Stomach smooth muscle (tissue), 2 donors: ENCODE measurements around the gene ZDHHC12.

Experiments used
- H3K27ac ChIP-seq: one replicate; pipeline ENCODE4 v1.7.0; 2013; ENCODE audit warnings: mild to moderate bottlenecking, low read length, inconsistent platforms
- H3K27me3 ChIP-seq, 2 donors: one replicate each; pipeline ENCODE4 v1.7.0; 2013; ENCODE audit warnings: low read length in 2 of 2; ENCODE audit not compliant: insufficient read depth in 2 of 2, control insufficient read depth in 1 of 2
- H3K36me3 ChIP-seq, 2 donors: one replicate each; pipeline ENCODE4 v1.7.0; 2013; ENCODE audit warnings: low read length in 2 of 2; ENCODE audit not compliant: control insufficient read depth in 2 of 2, insufficient read depth in 2 of 2
- H3K4me1 ChIP-seq: one replicate; pipeline ENCODE4 v1.7.0; 2013; ENCODE audit warnings: low read length; ENCODE audit not compliant: control insufficient read depth, insufficient read depth
- H3K4me3 ChIP-seq, 2 donors: one replicate each; pipeline ENCODE4 v1.7.0; 2013; ENCODE audit warnings: low read length in 2 of 2
- H3K9ac ChIP-seq, 2 donors: one replicate each; pipeline ENCODE4 v1.7.0; 2013; ENCODE audit warnings: low read length in 2 of 2, mild to moderate bottlenecking in 1 of 2
- H3K9me3 ChIP-seq, 2 donors: one replicate each; pipeline ENCODE4 v1.7.0; 2013; ENCODE audit warnings: low read length in 2 of 2; ENCODE audit not compliant: control insufficient read depth in 2 of 2
- donor health status: healthy.
- donor health status: Pancreatic carcinoma.

ZDHHC12 gene

DNA sequence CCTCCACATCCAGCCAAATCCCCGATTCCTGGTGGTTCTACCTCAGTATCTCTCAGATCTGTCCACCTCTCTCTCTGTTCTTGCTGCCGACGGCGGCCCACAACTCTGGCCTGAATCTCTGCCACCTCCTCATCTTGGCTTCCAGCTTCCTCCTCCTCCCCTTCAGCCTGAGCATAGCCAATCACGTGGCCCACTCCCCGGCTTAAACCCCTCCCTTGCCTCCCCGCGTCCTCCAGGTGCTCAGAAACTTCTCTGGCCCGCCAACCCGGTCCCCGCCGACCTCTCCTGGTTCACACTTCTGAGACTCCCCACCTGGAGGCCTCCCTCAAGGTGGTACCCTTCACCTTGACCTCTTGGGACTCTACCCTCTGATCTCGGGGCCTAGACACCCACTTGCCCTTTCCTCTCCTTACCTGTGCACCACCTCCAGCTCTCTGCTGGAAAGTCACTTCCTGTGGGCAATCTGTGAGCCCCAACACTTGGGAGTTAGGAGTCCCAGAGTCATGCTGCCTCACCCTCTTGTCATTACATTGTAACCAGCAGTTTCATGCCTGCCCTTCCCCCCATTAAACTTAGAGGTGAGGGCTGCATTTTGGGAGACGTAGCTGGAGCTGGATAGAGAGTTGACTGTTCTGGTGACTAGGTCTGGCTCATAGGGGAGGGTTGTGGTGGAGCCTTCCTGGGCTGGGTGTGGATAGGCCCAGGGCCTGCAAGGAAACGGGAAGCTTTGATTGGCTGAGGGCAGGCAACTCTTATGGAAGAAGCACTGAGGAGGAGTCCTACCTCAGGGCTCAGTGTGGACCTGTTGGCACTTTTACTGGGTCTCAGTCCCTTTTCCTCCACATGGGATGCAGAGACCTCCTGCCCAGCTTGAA lies 39.4 kb downstream of the ZDHHC12 start:
- Histone ChIP-seq H3K9me3 (no peaks in the 10 kb centered on the region), H3K27me3 (peaks cover 5 to 22% of the 10 kb centered on the region in 2 donors), H3K4me3 (peak overlapping the region; percentile 44 to 67), H3K36me3 (no peaks in the 10 kb centered on the region), H3K27ac (no peak overlapping the region), H3K4me1 (peaks cover 11% of the 10 kb centered on the region), H3K9ac (peak overlapping the region; percentile 62 to 68)

DNA sequence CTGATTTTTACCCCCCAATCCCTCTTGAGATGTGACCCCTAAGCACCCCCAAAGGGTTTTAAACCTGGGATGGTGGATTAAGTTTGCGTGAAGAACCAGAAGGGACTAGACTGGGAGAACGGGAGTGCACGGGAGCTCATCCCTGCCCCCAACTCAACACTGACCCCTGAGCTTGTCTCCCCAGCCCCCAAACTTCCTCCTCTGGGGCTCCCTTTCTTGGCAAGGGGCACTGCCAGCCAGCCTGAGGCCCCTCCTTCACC lies 39.9 kb downstream of the ZDHHC12 start:
- Histone ChIP-seq H3K27ac (no peak overlapping the region), H3K4me3 (peak overlapping the region; percentile 44 to 67), H3K9ac (peak overlapping the region; percentile 62 to 68), H3K27me3 (peaks cover 5 to 22% of the 10 kb centered on the region in 2 donors), H3K36me3 (no peaks in the 10 kb centered on the region), H3K4me1 (peaks cover 11% of the 10 kb centered on the region), H3K9me3 (no peaks in the 10 kb centered on the region)

GRCh38 chr9:128683340-128684064 lies 40.4 kb downstream of the ZDHHC12 start:
- H3K36me3 ChIP-seq = no peaks in the 10 kb centered on the region
- peaks cover 11% of the 10 kb centered on the region for H3K4me1 ChIP-seq
- H3K27ac ChIP-seq = no peak overlapping the region
- no peaks in the 10 kb centered on the region for H3K9me3 ChIP-seq
- H3K4me3 ChIP-seq = peak overlapping the region; percentile 44 to 67
- peak overlapping the region; percentile 62 to 68 for H3K9ac ChIP-seq
- peaks cover 5 to 22% of the 10 kb centered on the region in 2 donors for H3K27me3 ChIP-seq

GRCh38 chr9:128677794-128678193 lies 46.1 kb downstream of the ZDHHC12 start:
- no peaks in the 10 kb centered on the region for H3K4me1 ChIP-seq
- H3K9me3 ChIP-seq = no peaks in the 10 kb centered on the region
- H3K27ac ChIP-seq = no peak overlapping the region
- no peaks in the 10 kb centered on the region for H3K36me3 ChIP-seq
- H3K4me3 ChIP-seq = no peak overlapping the region
- H3K27me3 ChIP-seq = no peaks in the 10 kb centered on the region
- no peak overlapping the region for H3K9ac ChIP-seq

DNA sequence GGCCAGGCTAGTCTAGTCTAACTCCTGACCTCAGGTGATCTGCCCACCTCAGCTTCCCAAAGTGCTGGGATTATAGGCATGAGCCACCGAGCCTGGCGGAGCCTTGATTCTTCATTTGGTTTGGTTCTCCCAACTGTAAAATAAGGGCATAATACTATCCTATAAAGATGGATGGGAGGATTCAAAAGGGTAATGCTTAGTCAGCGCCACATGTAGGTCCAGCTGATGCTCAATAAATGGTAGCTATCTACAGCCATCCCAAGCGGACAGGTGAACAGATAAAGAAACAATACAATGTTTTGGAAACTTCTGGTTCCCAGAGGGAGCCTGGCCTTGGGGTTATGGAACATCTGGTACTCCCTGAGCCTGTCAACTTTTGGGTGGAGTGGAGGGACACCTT lies 48.5 kb downstream of the ZDHHC12 start:
- Histone ChIP-seq H3K27me3 (no peaks in the 10 kb centered on the region), H3K4me3 (no peak overlapping the region), H3K9me3 (no peaks in the 10 kb centered on the region), H3K27ac (no peak overlapping the region), H3K36me3 (no peaks in the 10 kb centered on the region), H3K9ac (no peak overlapping the region), H3K4me1 (no peaks in the 10 kb centered on the region)
